ENCODE results near the gene DOK7.

- TF ChIP-seq POLR2AphosphoS5 (IDR thresholded peaks at IDR 0.05), result no peak
- TF ChIP-seq CTCF (IDR thresholded peaks at IDR 0.05), result no peak
- no peak for TF ChIP-seq POLR2A (IDR thresholded peaks at IDR 0.05)
These were observed 44.9 kb upstream of the DOK7 start for GRCh38 chr4:3418029-3418762.

All from breast epithelium (tissue), 3 donors.